C4-2B (cell line): ENCODE results near the gene LRRC56.

Source experiments
- H3K27ac ChIP-seq: fragments of 450-650 bp; 2 replicates; pipeline ENCODE4 v1.5.1; 2017
- ZFX ChIP-seq: fragments of 450-650 bp; IDR thresholded peaks from 2 replicates; pipeline ENCODE4 v1.6.1; 2017
- TF ChIP-seq, protein P1 (sequence below): fragments of 450-650 bp; conservative IDR thresholded peaks from 2 replicates; pipeline ENCODE4 v1.5.1; 2017; ENCODE audit warnings: mild to moderate bottlenecking

The LRRC56 gene

DNA sequence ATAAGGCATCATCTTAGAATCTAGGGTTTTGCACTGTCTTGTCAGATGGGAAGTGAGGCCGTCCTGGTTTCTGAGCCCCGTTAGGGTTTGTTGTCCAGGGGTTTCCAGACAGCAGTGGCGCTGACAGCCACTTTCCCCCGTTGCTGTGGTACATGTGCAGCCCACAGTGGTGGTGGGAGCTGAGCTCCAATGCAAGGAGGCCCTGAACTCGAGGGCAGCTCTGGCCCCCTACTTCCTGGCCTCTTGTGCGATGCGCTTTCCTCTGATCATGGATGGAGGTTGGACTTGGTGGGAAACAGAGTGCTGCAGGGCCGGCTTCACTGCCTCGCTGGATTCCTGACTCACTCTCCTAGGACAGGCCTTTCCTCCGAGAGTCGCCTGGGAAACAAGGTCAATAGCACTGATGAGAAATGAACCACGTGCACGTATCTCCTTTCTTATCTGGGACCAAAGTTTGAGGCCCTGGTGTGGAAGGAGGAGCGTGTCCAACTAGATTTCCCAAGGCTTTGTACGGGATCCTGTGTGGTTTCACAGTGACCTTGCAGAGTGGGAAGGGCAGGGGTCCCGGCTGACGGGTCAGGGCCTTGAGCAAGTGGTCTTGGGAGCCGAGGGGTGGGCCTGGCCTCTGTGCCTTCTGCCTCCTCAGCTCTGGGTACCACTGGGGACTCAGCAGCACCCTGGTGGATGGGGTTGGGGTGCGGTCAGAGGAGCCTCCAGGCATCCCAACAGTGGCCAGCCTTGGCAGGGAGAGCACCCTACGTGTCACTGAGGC, 42.7 kb downstream of the LRRC56 start:
- no peak for TF ChIP-seq ZFX
- TF ChIP-seq, protein P1, sequence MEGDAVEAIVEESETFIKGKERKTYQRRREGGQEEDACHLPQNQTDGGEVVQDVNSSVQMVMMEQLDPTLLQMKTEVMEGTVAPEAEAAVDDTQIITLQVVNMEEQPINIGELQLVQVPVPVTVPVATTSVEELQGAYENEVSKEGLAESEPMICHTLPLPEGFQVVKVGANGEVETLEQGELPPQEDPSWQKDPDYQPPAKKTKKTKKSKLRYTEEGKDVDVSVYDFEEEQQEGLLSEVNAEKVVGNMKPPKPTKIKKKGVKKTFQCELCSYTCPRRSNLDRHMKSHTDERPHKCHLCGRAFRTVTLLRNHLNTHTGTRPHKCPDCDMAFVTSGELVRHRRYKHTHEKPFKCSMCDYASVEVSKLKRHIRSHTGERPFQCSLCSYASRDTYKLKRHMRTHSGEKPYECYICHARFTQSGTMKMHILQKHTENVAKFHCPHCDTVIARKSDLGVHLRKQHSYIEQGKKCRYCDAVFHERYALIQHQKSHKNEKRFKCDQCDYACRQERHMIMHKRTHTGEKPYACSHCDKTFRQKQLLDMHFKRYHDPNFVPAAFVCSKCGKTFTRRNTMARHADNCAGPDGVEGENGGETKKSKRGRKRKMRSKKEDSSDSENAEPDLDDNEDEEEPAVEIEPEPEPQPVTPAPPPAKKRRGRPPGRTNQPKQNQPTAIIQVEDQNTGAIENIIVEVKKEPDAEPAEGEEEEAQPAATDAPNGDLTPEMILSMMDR, result no peak

DNA sequence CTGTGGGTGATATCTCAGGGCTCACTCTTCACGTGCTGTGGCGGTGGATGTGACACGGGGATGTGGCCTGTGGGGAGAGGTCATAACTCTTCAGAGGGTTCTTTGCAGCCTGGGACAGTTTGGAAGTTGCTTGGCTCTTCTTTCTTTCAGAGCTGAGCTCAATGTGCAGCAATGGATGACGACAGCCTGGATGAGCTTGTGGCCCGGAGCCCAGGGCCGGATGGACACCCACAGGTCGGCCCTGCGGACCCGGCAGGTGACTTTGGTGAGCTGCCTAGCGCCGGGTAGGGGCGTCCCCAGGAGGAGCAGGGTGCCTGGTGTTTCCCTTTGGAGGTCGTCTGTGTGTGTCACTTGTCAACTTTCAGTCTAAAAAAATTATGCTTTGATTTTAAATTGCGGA, 44.0 kb downstream of the LRRC56 start:
- TF ChIP-seq, protein P1, result no peak
- no peak for TF ChIP-seq ZFX
- H3K27ac ChIP-seq, result no peak overlapping the region

More for the DNA sequence above, 42.7 kb downstream of the LRRC56 start:
- H3K27ac ChIP-seq, result peak overlapping the region; percentile 1; the same call in 1 of the 2 replicates

GRCh38 chr11:581752-582151, 44.4 kb downstream of the LRRC56 start:
- H3K27ac ChIP-seq, result no peak overlapping the region
- TF ChIP-seq, protein P1, result no peak
- TF ChIP-seq ZFX, result no peak

DNA sequence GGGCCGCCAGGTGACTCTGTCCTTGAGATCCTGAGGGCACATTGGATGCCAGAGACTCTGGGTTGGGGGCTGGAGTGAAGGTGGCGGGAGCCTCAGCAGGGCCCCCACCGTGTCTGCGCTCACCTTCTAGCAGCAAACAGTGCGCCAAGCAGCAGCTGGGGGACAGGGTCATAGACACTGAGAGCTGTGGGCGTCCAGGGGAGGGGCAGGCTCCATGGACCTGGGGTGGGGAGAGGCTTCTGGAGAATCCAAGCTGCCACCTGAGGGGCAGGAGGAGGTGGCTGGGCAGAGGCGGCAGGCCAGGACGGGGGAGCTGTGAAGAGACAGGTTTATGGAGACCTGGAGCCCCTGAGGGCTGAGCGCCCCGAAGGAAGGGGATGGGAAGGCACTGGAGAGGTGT, 47.0 kb downstream of the LRRC56 start:
- no peak for TF ChIP-seq ZFX
- TF ChIP-seq, protein P1, result no peak
- H3K27ac ChIP-seq, result no peak overlapping the region

- TF ChIP-seq ZFX, result no peak
- no peak overlapping the region for H3K27ac ChIP-seq
Measured at GRCh38 chr11:586376-587316, 49.3 kb downstream of the LRRC56 start.

- TF ChIP-seq, protein P1, result no peak
- H3K27ac ChIP-seq, result no peak overlapping the region
Measured at GRCh38 chr11:587546-587945, 50.2 kb downstream of the LRRC56 start.

GRCh38 chr11:587978-588380, 50.7 kb downstream of the LRRC56 start:
- no peak for TF ChIP-seq ZFX
- TF ChIP-seq, protein P1, result no peak
- no peak overlapping the region for H3K27ac ChIP-seq
